IMR-90 (cell line): ENCODE results near the gene ITGB5.

Experiments used
- CTCF ChIP-seq: conservative IDR thresholded peaks from 2 replicates; pipeline ENCODE4 v1.5.1; 2012; ENCODE audit warnings: mild to moderate bottlenecking, low read depth, low read length, improper control_type of control experiment
- NFE2L2 ChIP-seq: fragments of 150-350 bp; IDR thresholded peaks from 2 replicates; pipeline ENCODE4 v1.6.1; 2016; ENCODE audit warnings: low read depth, mild to moderate bottlenecking, low read length
- POLR2A ChIP-seq: IDR thresholded peaks from 2 replicates; pipeline ENCODE4 v1.6.1; 2012; ENCODE audit warnings: mild to moderate bottlenecking, low read depth, low read length
- RCOR1 ChIP-seq: IDR thresholded peaks from 2 replicates; pipeline ENCODE4 v1.6.1; 2012; ENCODE audit warnings: mild to moderate bottlenecking, low read length, improper control_type of control experiment; ENCODE audit not compliant: insufficient replicate concordance

- TF ChIP-seq CTCF (no peak), NFE2L2 (no peak), RCOR1 (no peak), POLR2A (no peak; the same call in 1 of the 2 replicates)
Observed at GRCh38 chr3:124845406-124845805, 41.8 kb downstream of the ITGB5 start.
